Stimulated activated naive CD8-positive, alpha-beta T cell treated with anti-CD3 and anti-CD28 coated beads, Interleukin-15, Interleukin-2, amounts not matched to agents 100 U/mL and 50 U/mL, for 24 hours (primary cell): Measurements from ENCODE around the gene DCLK2.

Experiments
- ATAC-seq: fragments of 150-1000 bp; cut with Tn5 transposase; one replicate; pipeline ENCODE4 v1.10.0; 2021
- DNase-seq: peaks from one replicate; pipeline ENCODE4 v3.0.0; 2021

Gene DCLK2

DNA sequence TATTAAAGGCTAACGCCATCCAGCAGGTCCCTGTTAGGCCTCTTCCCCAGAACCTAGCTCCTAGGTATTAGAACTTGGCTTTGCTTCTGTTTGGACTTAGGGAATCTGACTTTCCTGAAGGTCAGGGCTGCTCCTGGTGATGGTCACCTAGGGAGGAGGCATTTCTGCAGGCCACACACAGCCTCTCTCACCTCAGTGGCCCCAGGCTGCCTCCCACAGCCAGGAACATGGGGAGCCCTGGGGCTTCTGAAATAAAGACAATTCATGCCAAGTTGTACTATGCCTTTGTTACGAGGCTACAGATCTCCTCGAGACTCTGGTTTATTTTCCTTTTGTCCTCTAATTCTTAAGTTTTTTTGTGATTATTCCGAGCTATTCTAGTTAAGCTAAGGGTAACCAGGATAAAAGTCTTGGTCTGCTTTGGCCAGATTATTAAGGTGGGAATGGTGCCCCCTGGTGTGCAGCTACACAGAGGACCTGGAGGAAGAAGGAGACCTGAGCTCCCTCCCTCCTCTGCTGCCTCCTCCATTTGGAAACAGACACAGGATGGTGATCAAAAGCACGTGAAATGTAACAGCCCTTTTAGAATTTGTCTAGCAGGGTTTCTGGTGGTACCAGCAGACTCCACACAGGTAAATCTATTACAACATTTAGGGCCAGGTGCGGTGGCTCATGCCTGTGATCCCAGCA, 131.0 kb downstream of the DCLK2 start:
- DNase-seq (peak; percentile 34), ATAC-seq (no peak)

GRCh38 chr4:150211016-150211415, 132.8 kb downstream of the DCLK2 start:
- ATAC-seq (no peak), DNase-seq (no peak)

DNA sequence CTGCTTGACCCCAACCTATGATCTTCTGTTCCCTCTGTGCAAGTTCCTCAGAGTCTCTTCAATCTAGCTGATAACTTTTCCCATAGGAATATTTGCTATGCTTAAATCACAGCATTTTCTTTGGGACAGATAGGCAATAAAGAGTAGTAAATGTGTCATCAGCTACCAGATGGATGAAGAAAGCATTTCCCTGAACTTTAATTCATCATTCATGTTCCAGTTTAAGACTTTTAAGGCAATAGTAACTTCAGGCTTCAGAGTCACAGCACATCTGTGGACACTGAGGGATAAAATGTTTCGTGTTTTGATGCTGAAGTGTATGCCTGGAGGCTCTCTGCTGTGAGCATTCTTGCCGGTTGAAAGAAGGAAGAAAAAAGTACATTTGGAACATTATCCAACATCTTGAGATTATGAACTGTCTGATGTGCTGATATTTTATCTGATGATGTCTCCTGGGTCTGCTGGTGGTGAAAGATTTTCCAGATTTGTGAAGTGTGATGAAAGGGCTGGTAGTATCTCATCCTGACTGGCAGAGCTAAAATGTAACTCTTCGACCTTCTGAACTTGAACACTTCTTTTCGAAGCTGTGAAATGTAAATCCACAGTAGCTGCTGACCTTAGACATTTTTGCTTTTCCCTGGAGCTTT, 133.7 kb downstream of the DCLK2 start:
- DNase-seq: no peak

DNA sequence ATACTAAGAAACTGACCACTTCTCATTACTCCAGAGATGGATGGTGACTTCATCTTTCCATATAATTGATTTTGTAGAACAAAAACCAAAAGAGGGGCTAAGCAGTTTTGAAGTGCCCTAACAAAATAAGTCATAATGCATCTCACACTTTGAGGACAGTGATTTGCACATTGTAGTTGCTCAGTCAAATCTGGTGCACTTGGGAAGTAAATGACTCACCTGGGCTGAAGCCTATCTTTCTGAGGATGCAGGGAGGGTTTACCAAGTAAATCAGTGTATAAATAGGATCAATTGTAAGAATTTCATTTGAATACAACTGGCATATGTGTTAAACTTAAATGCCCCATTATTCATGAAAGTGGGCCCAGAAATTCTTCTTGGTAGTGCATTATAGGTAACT, 134.2 kb downstream of the DCLK2 start:
- no peak for ATAC-seq

More for the DNA sequence above, 133.7 kb downstream of the DCLK2 start:
- ATAC-seq: no peak

DNA sequence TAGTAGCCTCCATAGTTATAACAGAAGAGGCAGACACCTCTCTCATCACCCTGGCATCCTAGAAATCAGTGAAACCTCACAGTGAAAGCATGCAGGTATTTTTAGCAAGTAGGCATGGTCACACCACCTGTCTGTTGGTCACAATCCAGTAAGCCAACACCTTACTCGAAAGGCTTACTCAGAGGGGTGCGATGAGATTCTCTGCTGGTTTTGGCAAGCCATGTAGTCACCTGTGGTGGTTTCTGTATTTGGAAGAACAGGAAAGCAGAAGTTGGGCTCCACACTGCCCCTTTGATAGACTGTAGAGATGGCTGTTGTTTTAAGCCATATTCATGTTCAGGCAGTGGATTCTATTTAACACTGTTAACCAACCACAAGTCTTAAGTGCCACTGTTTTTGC, 134.7 kb downstream of the DCLK2 start:
- peak; percentile 26 for ATAC-seq
- DNase-seq: no peak

More for the DNA sequence above, 134.2 kb downstream of the DCLK2 start:
- no peak for DNase-seq

DNA sequence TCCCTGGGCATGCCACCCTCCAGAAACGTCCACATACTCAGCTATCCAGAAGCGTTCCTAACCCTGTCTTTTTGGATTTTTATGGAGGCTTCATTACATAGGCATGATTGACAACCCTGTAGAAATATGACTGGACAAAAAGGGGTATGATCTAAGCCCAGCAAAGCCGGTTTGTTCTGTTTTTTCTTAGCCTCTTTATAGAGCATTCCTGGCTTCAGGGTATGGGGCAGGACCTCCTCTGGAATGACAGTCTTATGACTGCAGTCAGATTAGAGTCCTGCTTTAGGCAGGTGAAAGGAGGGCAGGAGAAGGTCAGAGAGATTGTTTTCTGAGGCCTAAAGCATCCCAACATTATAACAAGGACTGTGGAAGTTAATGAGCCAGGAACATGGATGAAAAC, 137.4 kb downstream of the DCLK2 start:
- no peak for DNase-seq

GRCh38 chr4:150216726-150217125, 138.5 kb downstream of the DCLK2 start:
- ATAC-seq (no peak), DNase-seq (no peak)

More for the DNA sequence above, 137.4 kb downstream of the DCLK2 start:
- ATAC-seq: no peak

GRCh38 chr4:150217192-150217591, 138.9 kb downstream of the DCLK2 start:
- DNase-seq: no peak
- ATAC-seq: no peak

- DNase-seq (no peak), ATAC-seq (no peak)
These were observed 139.6 kb downstream of the DCLK2 start for GRCh38 chr4:150217808-150218207.

DNA sequence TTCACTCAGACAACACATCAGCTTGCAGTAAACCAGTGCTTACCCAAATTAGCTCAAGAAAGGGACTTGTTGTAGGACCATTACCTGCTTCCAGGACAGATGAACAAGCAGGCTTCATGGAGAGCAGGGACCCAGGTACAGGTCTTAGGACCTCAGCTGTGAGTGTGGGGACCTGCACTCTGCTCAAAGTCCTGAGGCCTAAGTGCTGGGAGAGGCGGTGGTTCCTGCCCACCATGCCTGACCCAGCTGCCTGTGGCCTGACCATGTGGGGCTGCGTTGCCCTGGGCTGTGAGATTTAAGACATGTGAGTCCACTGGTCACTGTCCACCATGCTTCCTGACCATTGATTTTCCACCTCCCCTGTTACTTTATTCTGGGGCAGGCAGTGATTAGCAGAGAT, 140.2 kb downstream of the DCLK2 start:
- no peak for DNase-seq
- no peak for ATAC-seq

DNA sequence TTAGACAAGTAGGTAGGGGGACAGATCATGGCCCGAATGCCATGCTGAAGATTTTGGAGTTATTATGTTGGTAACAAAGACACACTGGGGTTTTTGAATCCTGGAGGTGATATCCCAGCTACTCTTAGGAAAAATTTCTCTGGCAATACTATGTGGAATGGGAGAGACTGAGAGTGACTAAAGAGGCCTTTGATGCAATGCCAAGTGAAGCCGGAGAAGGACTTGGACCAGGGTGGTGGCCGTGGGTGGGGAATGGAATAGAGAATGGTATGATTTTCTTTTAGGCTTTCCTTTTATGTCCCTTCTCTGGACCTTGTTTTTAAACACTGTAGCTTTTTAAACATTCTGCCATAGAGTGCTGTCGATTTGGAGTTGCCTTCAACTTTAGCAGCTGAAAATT, 141.6 kb downstream of the DCLK2 start:
- DNase-seq (no peak), ATAC-seq (no peak)

- ATAC-seq: no peak
- no peak for DNase-seq
These were observed 146.8 kb downstream of the DCLK2 start for GRCh38 chr4:150224896-150225591.

DNA sequence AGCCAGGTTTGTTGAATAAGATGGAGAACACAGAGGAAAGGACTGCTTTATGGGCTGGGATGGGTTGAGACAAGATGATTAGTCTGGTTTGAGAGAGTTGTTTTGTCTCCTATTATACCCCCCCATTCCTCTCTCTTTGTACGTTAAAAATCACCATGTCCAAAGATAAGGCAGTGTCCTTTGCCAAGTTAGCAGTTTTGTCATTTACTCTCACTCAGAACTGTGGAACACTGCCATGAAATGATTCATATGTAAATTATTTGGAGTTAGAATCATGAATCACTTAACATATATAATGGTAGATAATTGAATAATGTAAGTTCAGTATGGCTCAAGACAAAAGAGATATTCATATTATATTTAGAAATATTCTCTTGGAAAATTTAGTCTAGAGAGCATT, 151.3 kb downstream of the DCLK2 start:
- ATAC-seq: no peak
- no peak for DNase-seq

GRCh38 chr4:150230561-150230960, 152.3 kb downstream of the DCLK2 start:
- DNase-seq: no peak
- no peak for ATAC-seq

GRCh38 chr4:150231107-150231770, 153.0 kb downstream of the DCLK2 start:
- ATAC-seq: no peak
- DNase-seq: no peak

DNA sequence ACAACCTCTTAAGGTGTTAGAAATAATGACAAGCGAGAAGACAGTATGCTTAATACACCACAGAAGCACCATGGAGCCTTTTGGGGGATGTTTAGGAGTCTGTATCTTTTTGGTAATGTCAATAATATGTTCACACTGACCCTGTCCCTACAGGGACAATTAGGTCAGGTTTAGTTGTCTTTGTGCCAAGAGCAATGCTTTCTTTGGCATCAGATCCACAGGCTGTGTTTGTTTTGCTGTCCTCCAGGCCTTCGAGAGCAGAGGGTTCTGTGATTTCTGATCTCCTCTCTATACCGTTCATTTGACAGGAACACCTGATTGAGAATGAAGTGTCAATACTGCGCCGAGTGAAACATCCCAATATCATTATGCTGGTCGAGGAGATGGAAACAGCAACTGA, 153.8 kb downstream of the DCLK2 start:
- ATAC-seq (no peak), DNase-seq (no peak)

DNA sequence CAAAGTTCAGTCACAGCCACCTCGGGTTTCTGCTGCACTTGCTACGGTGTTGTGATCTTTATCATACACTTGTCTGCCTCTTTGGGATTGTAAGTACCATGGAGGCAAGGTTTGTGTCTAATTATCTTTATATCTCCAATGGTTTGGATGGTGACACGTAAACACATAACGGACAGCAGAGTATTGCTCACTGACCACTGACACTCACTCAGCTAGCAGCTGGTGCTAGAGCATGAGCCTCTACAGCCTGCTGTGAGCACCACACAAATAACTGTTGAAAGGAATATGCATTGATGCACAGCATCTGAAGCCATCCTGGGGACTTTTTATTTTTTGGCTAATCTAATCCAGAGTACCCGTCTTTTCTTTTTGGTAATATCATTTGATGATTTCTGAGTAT, 156.0 kb downstream of the DCLK2 start:
- ATAC-seq: no peak
- no peak for DNase-seq

- ATAC-seq (no peak), DNase-seq (no peak)
These were observed 157.1 kb downstream of the DCLK2 start for GRCh38 chr4:150235317-150235716.

- DNase-seq (no peak), ATAC-seq (no peak)
These were observed 157.6 kb downstream of the DCLK2 start for GRCh38 chr4:150235808-150236271.

GRCh38 chr4:150236626-150237025, 158.4 kb downstream of the DCLK2 start:
- no peak for DNase-seq

GRCh38 chr4:150237110-150237872, 159.0 kb downstream of the DCLK2 start:
- DNase-seq (no peak), ATAC-seq (no peak)

More at GRCh38 chr4:150236626-150237025, 158.4 kb downstream of the DCLK2 start:
- ATAC-seq: no peak

DNA sequence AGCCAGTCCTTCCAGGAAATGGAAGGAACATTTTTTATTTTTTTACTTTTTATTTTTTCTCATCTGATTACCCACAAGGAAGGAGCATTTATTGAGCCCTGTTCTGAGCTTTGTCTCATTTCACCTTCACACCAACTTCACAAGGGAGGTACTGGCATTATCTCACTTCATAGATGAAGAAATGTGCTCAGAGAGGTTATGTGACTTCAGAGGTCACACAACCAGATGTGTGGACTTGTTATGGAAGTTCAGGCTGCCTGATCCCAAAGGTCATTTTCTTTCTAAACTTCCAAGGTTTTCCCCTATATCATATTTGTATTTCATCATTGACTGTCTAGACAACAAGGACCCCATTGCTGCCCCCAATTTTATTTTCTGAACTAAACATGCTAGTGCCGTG, 160.3 kb downstream of the DCLK2 start:
- no peak for ATAC-seq

More for the DNA sequence above, 160.3 kb downstream of the DCLK2 start:
- DNase-seq: no peak
